ENCODE data around the gene STIM2. TPM values are rescaled to one million over a fixed set of nuclear protein-coding genes. Genes with fewer than 3 reads are reported as not detected.

Gene STIM2
- total RNA-seq, 1 experiment from 2014 or later = 23.9 TPM

- H3K36me3 ChIP-seq (ENCODE audit: control insufficient read depth, insufficient read depth, low read length) = no peaks in the 10 kb centered on the region; the same call in 1 of the 2 replicates
- POLR2A ChIA-PET = no interaction called here
- H3K9me3 ChIP-seq (ENCODE audit: control insufficient read depth, insufficient read depth, low read depth, low read length) = no peaks in the 10 kb centered on the region
- TF ChIP-seq SIN3A (IDR thresholded peaks at IDR 0.05; ENCODE audit: borderline replicate concordance, insufficient read depth, low read depth, low read length) (no peak), POLR2AphosphoS5 (IDR thresholded peaks at IDR 0.05; ENCODE audit: low read depth, low read length) (no peak), TCF7L2 (IDR thresholded peaks at IDR 0.05; ENCODE audit: low read depth, low read length) (no peak)
- TF ChIP-seq, protein P1, sequence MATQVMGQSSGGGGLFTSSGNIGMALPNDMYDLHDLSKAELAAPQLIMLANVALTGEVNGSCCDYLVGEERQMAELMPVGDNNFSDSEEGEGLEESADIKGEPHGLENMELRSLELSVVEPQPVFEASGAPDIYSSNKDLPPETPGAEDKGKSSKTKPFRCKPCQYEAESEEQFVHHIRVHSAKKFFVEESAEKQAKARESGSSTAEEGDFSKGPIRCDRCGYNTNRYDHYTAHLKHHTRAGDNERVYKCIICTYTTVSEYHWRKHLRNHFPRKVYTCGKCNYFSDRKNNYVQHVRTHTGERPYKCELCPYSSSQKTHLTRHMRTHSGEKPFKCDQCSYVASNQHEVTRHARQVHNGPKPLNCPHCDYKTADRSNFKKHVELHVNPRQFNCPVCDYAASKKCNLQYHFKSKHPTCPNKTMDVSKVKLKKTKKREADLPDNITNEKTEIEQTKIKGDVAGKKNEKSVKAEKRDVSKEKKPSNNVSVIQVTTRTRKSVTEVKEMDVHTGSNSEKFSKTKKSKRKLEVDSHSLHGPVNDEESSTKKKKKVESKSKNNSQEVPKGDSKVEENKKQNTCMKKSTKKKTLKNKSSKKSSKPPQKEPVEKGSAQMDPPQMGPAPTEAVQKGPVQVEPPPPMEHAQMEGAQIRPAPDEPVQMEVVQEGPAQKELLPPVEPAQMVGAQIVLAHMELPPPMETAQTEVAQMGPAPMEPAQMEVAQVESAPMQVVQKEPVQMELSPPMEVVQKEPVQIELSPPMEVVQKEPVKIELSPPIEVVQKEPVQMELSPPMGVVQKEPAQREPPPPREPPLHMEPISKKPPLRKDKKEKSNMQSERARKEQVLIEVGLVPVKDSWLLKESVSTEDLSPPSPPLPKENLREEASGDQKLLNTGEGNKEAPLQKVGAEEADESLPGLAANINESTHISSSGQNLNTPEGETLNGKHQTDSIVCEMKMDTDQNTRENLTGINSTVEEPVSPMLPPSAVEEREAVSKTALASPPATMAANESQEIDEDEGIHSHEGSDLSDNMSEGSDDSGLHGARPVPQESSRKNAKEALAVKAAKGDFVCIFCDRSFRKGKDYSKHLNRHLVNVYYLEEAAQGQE (IDR thresholded peaks at IDR 0.05; ENCODE audit: insufficient read depth in 1 of 2, low read depth in 2 of 2, low read length in 1 of 2) = no peak
- TF ChIP-seq, protein P2, sequence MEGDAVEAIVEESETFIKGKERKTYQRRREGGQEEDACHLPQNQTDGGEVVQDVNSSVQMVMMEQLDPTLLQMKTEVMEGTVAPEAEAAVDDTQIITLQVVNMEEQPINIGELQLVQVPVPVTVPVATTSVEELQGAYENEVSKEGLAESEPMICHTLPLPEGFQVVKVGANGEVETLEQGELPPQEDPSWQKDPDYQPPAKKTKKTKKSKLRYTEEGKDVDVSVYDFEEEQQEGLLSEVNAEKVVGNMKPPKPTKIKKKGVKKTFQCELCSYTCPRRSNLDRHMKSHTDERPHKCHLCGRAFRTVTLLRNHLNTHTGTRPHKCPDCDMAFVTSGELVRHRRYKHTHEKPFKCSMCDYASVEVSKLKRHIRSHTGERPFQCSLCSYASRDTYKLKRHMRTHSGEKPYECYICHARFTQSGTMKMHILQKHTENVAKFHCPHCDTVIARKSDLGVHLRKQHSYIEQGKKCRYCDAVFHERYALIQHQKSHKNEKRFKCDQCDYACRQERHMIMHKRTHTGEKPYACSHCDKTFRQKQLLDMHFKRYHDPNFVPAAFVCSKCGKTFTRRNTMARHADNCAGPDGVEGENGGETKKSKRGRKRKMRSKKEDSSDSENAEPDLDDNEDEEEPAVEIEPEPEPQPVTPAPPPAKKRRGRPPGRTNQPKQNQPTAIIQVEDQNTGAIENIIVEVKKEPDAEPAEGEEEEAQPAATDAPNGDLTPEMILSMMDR (IDR thresholded peaks at IDR 0.05) = no peak
- H3K27ac ChIP-seq (ENCODE audit: low read length) = no peak overlapping the region
- CTCF ChIA-PET = no interaction called here
- in situ Hi-C loops (cut with HindIII; ENCODE audit: low pct_unique_long_range_greater_than_20kb, low sequenced_read_pairs) = no loop called here
- H3K4me1 ChIP-seq (ENCODE audit: control insufficient read depth, insufficient read depth, low read length) = peaks cover 6% of the 10 kb centered on the region; the same call in 1 of the 2 replicates
- H3K27me3 ChIP-seq (ENCODE audit: control insufficient read depth, insufficient read depth, low read length) = no peaks in the 10 kb centered on the region
- BruUV-seq (replicated peaks) = no TSS peak
- intact Hi-C loops (cut with micrococcal nuclease; ENCODE audit: unreplicated experiment) = no loop called here
- no peak overlapping the region for H3K4me3 ChIP-seq (ENCODE audit: low read depth in 2 of 2, low read length in 2 of 2)
- DNase-seq (ENCODE audit: low read depth, low spot score) (no peak), ATAC-seq (no peak)
These were observed 6.1 kb downstream of the STIM2 start for GRCh38 chr4:26866781-26867180.

GRCh38 chr4:26867914-26868684 is 7.5 kb downstream of the STIM2 start:
- no peak for ATAC-seq
- Histone ChIP-seq H3K4me1 (ENCODE audit: control insufficient read depth, insufficient read depth, low read length) (peaks cover 3% of the 10 kb centered on the region; the same call in 1 of the 2 replicates), H3K27me3 (ENCODE audit: control insufficient read depth, insufficient read depth, low read length) (no peaks in the 10 kb centered on the region), H3K9me3 (ENCODE audit: control insufficient read depth, insufficient read depth, low read depth, low read length) (no peaks in the 10 kb centered on the region), H3K4me3 (ENCODE audit: low read depth in 2 of 2, low read length in 2 of 2) (no peak overlapping the region), H3K27ac (ENCODE audit: low read length) (no peak overlapping the region), H3K36me3 (ENCODE audit: control insufficient read depth, insufficient read depth, low read length) (no peaks in the 10 kb centered on the region)
- TF ChIP-seq POLR2AphosphoS5 (IDR thresholded peaks at IDR 0.05; ENCODE audit: low read depth, low read length) = no peak
- TF ChIP-seq, protein P1 (IDR thresholded peaks at IDR 0.05; ENCODE audit: insufficient read depth in 1 of 2, low read depth in 2 of 2, low read length in 1 of 2) = no peak
- no peak for TF ChIP-seq TCF7L2 (IDR thresholded peaks at IDR 0.05; ENCODE audit: low read depth, low read length)
- TF ChIP-seq, protein P2 (IDR thresholded peaks at IDR 0.05) = no peak
- TF ChIP-seq SIN3A (IDR thresholded peaks at IDR 0.05; ENCODE audit: borderline replicate concordance, insufficient read depth, low read depth, low read length) = no peak
- DNase-seq (ENCODE audit: low read depth, low spot score) = no peak
- intact Hi-C loops (cut with micrococcal nuclease; ENCODE audit: unreplicated experiment) = no loop called here
- in situ Hi-C loops (cut with HindIII; ENCODE audit: low pct_unique_long_range_greater_than_20kb, low sequenced_read_pairs) = no loop called here
- ChIA-PET POLR2A (no interaction called here), CTCF (no interaction called here)
- BruUV-seq (replicated peaks) = no TSS peak

Data from Panc1 (cell line).